NCI-H2171 (cell line): ENCODE data around the gene C1orf232.

Experiments
- DNase-seq: peaks from one replicate; lab custom pipeline; 2025; lab: John Stamatoyannopoulos, UW

C1orf232 gene

GRCh38 chr1:26168410-26169197 is at the start of gene C1orf232:
Gene C1orf232, minus strand, starts transcription at chr1:26168963. Its CDS starts 464 bp downstream, at chr1:26168499.
- DNase-seq: peak; percentile 66

GRCh38 chr1:26215246-26215645 is 46.5 kb upstream of the C1orf232 start:
- no peak for DNase-seq

- DNase-seq: no peak
These were observed 44.7 kb upstream of the C1orf232 start for GRCh38 chr1:26213335-26213905.

GRCh38 chr1:26212726-26213125 is 44.0 kb upstream of the C1orf232 start:
- DNase-seq: no peak

GRCh38 chr1:26210147-26210870 is 41.5 kb upstream of the C1orf232 start:
- peak; percentile 34 for DNase-seq

DNA sequence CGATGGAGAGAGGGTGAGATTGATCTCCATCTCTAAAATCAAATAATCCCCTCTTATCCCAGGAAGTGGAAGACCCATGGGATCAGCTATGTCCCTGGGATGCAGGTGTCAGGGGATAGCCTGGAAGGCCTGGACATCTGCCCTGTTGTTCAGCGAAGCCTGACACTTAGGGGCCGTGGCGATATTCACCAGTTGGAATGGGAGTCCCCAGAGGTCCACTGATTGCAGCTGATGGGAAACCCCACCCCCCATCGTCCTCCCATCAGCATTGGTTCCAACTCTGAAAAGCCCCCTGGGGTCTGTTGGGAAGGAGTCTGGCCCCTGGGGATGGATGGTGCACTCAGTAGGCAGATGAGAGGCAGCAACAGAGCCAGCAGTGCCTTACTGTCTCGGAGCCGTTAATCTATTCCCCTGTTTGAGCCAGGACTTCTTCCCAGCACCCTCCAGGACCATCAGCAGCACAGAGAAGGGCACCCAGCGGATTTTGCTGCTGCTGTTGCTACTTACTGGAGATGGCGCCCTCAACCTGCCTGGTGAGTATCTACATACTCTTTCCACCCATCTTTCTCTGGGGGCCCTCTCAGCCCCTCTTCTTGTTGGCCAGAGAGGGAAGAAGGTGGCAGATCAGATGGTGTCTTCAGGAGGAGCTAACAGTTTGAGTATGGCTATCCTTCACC is 35.0 kb upstream of the C1orf232 start:
- DNase-seq: no peak

GRCh38 chr1:26200413-26200812 is 31.6 kb upstream of the C1orf232 start:
- no peak for DNase-seq

- no peak for DNase-seq
These were observed 29.1 kb upstream of the C1orf232 start for GRCh38 chr1:26197813-26198212.

GRCh38 chr1:26197301-26197700 is 28.5 kb upstream of the C1orf232 start:
- DNase-seq: no peak

DNA sequence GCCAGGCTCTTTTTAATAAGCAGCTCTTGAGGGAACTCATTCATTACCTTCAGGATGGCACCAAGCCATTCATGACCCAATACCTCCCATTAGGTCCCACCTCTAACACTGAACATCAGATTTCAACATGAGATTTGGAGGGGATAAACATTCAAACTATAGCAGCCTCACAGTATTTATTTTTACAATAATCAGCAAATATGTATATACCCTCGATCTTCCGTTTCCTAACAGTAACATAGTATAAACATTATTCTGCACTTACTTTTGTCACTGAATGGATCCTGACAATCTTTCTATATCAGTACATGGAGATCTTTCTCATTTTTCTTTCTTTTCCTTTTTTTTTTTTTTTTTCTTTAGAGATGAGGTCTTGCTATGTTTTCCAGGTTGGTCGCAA is 27.0 kb upstream of the C1orf232 start:
- DNase-seq: no peak

DNA sequence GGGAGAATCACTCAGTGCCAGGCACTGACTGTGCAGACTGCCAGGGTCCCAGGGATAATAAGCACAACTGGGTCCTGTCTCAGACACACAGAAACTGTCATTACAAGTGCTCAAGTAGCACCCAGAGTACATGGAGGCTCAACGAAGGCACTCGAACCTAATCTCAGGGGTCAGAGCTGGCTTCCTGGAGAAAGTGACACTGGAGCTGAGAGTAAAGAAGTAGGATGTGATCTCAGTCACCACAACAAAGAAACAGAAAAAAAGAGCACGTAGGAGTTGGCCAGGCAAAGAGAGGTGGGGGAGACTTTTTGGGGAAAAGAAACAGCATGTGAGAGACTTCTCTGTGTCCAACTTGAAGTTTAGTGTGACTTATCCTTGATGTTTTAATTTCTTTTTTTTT is 23.0 kb upstream of the C1orf232 start:
- DNase-seq: no peak

- DNase-seq: no peak
These were observed 21.7 kb upstream of the C1orf232 start, which contains the start of gene CATSPER4 for GRCh38 chr1:26190373-26190987. Gene CATSPER4, plus strand, starts transcription at chr1:26190602. Its CDS starts 26 bp downstream, at chr1:26190628.

DNA sequence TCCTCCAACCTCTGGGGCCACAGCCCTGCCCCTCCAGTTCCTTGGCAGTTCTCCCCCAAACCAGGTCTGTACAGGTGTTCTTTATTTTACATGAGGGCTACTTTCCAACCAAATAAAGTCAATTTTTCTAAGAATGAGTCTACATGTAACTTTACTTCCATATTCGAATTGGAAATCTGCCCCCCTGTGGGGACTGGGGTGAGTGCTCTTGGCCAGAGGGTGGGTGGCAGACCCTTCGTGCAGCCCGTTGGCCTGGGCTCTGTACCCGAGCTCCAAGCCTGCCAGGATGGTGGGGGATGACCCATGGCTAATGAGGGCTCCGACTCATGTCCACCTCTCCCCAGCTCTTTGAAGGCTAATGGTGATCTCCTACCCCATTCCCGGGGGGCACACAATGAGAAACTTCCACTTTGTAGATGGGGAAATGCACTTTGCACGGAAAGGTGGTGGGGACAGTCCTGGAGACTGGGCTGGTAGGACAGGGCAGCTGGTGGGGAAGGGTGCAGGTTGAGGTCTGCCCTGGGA is 21.1 kb upstream of the C1orf232 start:
- DNase-seq: no peak

- no peak for DNase-seq
These were observed 20.6 kb upstream of the C1orf232 start for GRCh38 chr1:26189331-26189730.

DNA sequence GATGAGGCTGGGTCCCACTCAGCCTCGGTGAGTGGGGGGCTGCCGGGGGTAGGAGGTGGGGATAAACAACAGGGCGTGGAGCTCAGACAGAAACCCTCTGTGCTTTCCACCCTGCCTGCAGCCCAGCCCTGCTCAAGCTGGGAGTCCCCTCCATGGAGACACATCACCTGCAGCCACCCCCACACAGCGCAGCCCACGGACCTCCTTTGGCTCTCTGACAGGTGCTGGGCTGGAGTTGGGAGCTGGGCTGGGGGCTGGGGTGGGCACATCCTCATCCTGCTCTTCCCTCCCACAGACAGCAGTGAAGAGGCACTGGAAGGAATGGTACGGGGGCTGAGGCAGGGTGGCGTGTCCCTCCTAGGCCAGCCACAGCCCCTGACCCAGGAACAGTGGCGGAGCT is 19.7 kb upstream of the C1orf232 start:
- DNase-seq: no peak

DNA sequence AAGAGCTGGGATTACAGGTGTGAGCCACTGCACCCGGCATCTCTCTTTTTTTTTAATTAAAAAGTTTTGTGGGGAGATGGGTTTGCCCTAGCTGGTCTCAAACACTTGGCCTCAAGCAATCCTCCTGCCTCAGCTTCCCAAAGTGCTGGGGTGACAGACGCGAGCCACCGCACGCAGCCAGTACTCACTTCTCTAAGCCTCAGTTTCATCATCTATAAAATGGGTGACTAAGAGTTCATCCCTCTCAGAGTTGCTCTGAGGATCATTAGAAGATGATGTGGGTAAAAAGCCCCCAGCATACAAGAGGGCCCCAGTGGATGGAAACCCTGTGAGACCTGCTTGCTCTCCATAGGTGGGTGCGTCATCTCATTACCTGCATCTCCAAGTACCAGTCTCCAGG is 19.1 kb upstream of the C1orf232 start:
- DNase-seq: no peak

DNA sequence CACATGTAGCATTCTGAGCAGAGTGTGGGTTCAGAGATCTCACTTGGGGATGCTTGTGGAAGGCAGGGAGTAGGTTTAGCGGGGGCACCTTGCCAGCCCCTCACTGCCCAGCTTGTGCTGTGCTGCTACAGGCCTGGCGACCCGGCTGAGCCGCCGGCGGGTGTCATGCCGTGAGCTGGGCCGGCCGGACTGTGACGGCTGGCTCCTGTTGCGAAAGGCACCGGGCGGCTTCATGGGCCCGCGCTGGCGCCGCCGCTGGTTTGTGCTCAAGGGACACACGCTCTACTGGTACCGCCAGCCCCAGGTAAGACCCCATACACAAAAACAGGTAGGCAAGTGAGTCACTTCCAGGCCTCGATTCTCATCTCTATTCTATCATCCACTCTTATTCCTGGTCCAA is 16.1 kb upstream of the C1orf232 start:
- DNase-seq: no peak

DNA sequence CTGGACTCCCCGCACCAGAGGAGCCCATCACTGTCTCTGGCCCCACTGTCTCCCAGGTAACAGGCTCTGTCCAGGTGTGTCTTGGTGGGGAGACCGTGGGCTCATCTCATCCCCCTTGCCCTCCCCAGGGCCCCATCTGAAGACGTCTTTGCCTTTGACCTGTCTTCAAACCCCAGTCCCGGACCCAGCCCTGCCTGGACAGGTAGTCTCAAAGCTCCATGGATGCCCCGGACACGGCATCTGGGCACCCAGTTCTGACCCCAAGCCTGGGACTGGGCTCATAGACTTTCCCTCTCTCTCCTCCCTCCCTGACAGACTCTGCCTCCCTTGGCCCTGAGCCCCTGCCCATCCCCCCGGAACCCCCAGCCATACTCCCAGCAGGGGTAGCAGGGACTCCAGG is 15.3 kb upstream of the C1orf232 start:
- DNase-seq: no peak

DNA sequence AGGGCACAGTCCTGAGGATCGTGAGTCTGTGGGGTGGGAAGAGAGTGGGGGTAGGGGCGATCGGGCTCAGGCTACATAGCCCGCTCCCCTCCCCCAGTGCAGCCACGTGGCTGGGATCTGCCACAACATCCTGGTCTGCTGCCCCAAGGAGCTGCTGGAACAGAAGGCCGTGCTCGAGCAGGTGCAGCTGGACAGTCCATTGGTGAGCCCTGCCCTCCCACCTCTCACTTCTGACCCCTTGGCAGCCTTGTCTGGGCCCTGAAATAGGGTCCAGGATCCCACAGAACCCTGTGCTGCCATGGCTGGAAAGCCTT is 13.6 kb upstream of the C1orf232 start:
- no peak for DNase-seq

GRCh38 chr1:26181586-26182382 is 13.0 kb upstream of the C1orf232 start:
- DNase-seq: no peak

DNA sequence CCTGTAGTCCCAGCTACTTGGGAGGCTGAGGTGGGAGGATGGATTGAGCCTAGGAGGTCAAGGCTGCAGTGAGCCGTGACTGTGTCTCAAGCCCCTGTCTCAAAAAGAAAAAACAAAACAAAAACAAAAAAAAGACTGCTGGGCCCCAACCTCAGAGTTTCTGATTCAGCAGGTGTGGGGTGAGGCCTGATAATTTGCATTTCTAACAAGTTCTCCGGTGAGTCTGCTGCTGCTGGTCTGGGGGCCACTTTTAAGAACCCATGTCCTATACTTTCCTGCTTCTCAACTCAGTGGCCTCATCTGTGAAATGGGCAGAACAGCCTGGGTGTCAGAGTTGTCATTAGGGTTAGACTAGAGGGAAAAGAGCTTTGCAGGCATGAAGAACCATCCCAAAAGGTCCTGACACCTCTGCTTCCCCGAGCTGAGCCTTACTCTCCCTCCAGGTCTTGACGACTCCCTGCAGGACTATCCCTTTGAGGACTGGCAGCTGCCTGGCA is 11.3 kb upstream of the C1orf232 start:
- no peak for DNase-seq
